CD14-positive monocyte (primary cell): ENCODE results near the gene TAOK1. TPM values are rescaled to one million over a fixed set of nuclear protein-coding genes. Genes with fewer than 3 reads are reported as not detected.

Experiments
- DNase-seq, 3 donors: peaks; one replicate each; pipeline ENCODE4 v3.0.0-alpha.2; 2011 to 2022
- H2AFZ ChIP-seq: 2 replicates; pipeline ENCODE4 v1.6.0; 2012; ENCODE audit warnings: mild to moderate bottlenecking, low read depth, low read length, inconsistent platforms; ENCODE audit not compliant: insufficient read depth, poor library complexity, severe bottlenecking
- H3K27ac ChIP-seq, 2 donors: 1 replicate in 1 of 2; 2 replicates in 1 of 2; pipeline ENCODE4 v1.5.1; 2012 to 2013; ENCODE audit warnings: low read length in 2 of 2, control low read depth in 1 of 2, inconsistent platforms in 1 of 2, low read depth in 1 of 2, mild to moderate bottlenecking in 1 of 2
- H3K27me3 ChIP-seq, 2 donors: one replicate each; pipeline versions ENCODE4 v1.6.0 to v1.6.1; 2011 to 2013; ENCODE audit warnings: low read length in 2 of 2; ENCODE audit not compliant: control insufficient read depth in 2 of 2, insufficient read depth in 2 of 2
- H3K36me3 ChIP-seq, 2 donors: replicated peaks in 1 of 2; 1 replicate in 1 of 2; 2 replicates in 1 of 2; pipeline versions ENCODE4 v1.5.1 to v1.6.1; 2012 to 2013; ENCODE audit warnings: low read length in 2 of 2, control low read depth in 1 of 2, inconsistent platforms in 1 of 2, mild to moderate bottlenecking in 1 of 2; ENCODE audit not compliant: insufficient read depth in 2 of 2, control insufficient read depth in 1 of 2
- H3K4me1 ChIP-seq, 2 donors: 1 replicate in 1 of 2; 2 replicates in 1 of 2; pipeline versions ENCODE4 v1.5.1 to v1.6.1; 2012 to 2013; ENCODE audit warnings: low read length in 2 of 2, control low read depth in 1 of 2, inconsistent platforms in 1 of 2, mild to moderate bottlenecking in 1 of 2, moderate library complexity in 1 of 2; ENCODE audit not compliant: insufficient read depth in 2 of 2, control insufficient read depth in 1 of 2
- H3K4me2 ChIP-seq: replicated peaks from 2 replicates; pipeline ENCODE3; 2012; ENCODE audit warnings: low read length, moderate library complexity, mild to moderate bottlenecking; ENCODE audit not compliant: poor library complexity, severe bottlenecking; ENCODE audit errors: extremely low read depth
- H3K4me3 ChIP-seq, 3 experiments: fragments of 200-600 bp in 1 of 3; sonication (generic) in 1 of 3; replicated peaks in 1 of 3; 1 replicate in 2 of 3; 2 replicates in 1 of 3; pipeline ENCODE4 v1.5.1; 2011 to 2013; ENCODE audit warnings: low read length in 3 of 3, mild to moderate bottlenecking in 3 of 3, control low read depth in 2 of 3, low read depth in 2 of 3, inconsistent platforms in 1 of 3, moderate library complexity in 1 of 3
- H3K79me2 ChIP-seq: 2 replicates; pipeline ENCODE4 v1.6.0; 2012; ENCODE audit warnings: mild to moderate bottlenecking, control low read depth, inconsistent platforms, low read length, moderate library complexity; ENCODE audit not compliant: insufficient read depth
- H3K9ac ChIP-seq: 2 replicates; pipeline ENCODE4 v1.6.0; 2017; ENCODE audit warnings: low read length, mild to moderate bottlenecking; ENCODE audit not compliant: insufficient read depth, poor library complexity, severe bottlenecking
- H3K9me3 ChIP-seq, 2 donors: replicated peaks in 1 of 2; 1 replicate in 1 of 2; 2 replicates in 1 of 2; pipeline versions ENCODE4 v1.5.1 to v1.6.1; 2012 to 2013; ENCODE audit warnings: low read length in 2 of 2, control low read depth in 1 of 2; ENCODE audit not compliant: control insufficient read depth in 1 of 2, insufficient read depth in 1 of 2
- H4K20me1 ChIP-seq: 2 replicates; pipeline ENCODE4 v1.6.0; 2012; ENCODE audit warnings: mild to moderate bottlenecking, low read length, control low read depth, moderate library complexity; ENCODE audit not compliant: insufficient read depth
- H3K27ac Mint-ChIP-seq, 7 donors: one replicate each; pipeline ENCODE4 v1.8.0; 2020; ENCODE audit warnings: mild to moderate bottlenecking in 7 of 7, mixed read lengths in 7 of 7, moderate library complexity in 6 of 7, inconsistent platforms in 2 of 7
- H3K27me3 Mint-ChIP-seq, 3 donors: one replicate each; pipeline ENCODE4 v1.8.0; 2021 to 2022; ENCODE audit warnings: low read depth in 3 of 3, mild to moderate bottlenecking in 3 of 3, mixed read lengths in 3 of 3, moderate library complexity in 3 of 3, inconsistent platforms in 1 of 3
- H3K36me3 Mint-ChIP-seq, 2 donors: one replicate each; pipeline ENCODE4 v1.8.0; 2020; ENCODE audit warnings: mixed read lengths in 2 of 2, inconsistent platforms in 1 of 2, mild to moderate bottlenecking in 1 of 2
- H3K4me1 Mint-ChIP-seq: one replicate; pipeline ENCODE4 v1.8.0; 2020; ENCODE audit warnings: mild to moderate bottlenecking, mixed read lengths
- H3K4me3 Mint-ChIP-seq, 2 donors: one replicate each; pipeline ENCODE4 v1.8.0; 2020; ENCODE audit warnings: mild to moderate bottlenecking in 2 of 2, mixed read lengths in 2 of 2, moderate library complexity in 1 of 2
- H3K9me3 Mint-ChIP-seq, 7 donors: one replicate each; pipeline ENCODE4 v1.8.0; 2020 to 2022; ENCODE audit warnings: mixed read lengths in 7 of 7, mild to moderate bottlenecking in 6 of 7, moderate library complexity in 6 of 7, inconsistent platforms in 2 of 7
- WGBS: methylation state at CpG from one replicate; pipeline ENCODE4 v1.1.5; 2013; ENCODE audit warnings: missing lambda C conversion rate; ENCODE audit not compliant: insufficient coverage; 5-methylcytosine and 5-hydroxymethylcytosine counted together
- intact Hi-C, 2 donors: fragments of 100-400 bp; cut with micrococcal nuclease; formaldehyde crosslinking; loops; one replicate each; pipeline versions ENCODE4 v1.15.0 to v1.15.1; 2023
- polyA plus RNA-seq, 3 donors: library from polyadenylated mRNA; depleted of rRNA in 1 of 3; unstranded in 2 of 3; stranded (reverse) in 1 of 3; fragments of 300-500 nt in 2 of 3; fragments of >200 nt in 1 of 3; fragmentation: Illumina TruSeq in 2 of 3; gene quantifications; 1 replicate in 2 of 3; 2 replicates in 1 of 3; pipeline ENCODE4 v1.2.3, GENCODE V29; 2012 to 2021
- TF ChIP-seq, protein P1 (sequence below): fragments of 200-600 bp; IDR thresholded peaks from one replicate; pipeline ENCODE4 v1.8.0; 2022; ENCODE audit warnings: antibody characterized with exemption, mild to moderate bottlenecking

The TAOK1 gene
- polyA plus RNA-seq, 3 donors: 2.4 to 13.9 (median 4.8) TPM

GRCh38 chr17:29526322-29526721 lies 136.2 kb downstream of the TAOK1 start:
- H3K36me3 Mint-ChIP-seq: peaks cover 52 to 91% of the 10 kb centered on the region in 2 donors
- intact Hi-C loops: no loop called here
- DNase-seq: no peak
- no peak overlapping the region for H2AFZ ChIP-seq
- H3K4me3 ChIP-seq: no peak overlapping the region
- H3K27me3 ChIP-seq: no peaks in the 10 kb centered on the region
- H4K20me1 ChIP-seq: peaks cover 56% of the 10 kb centered on the region
- H3K4me3 Mint-ChIP-seq: no peak overlapping the region
- H3K4me1 ChIP-seq: no peaks in the 10 kb centered on the region
- no peak overlapping the region for H3K27ac ChIP-seq
- peaks cover 0 to 3% (median 0%) of the 10 kb centered on the region in 7 donors for H3K9me3 Mint-ChIP-seq
- H3K36me3 ChIP-seq: peaks cover 66 to 97% of the 10 kb centered on the region in 2 donors
- TF ChIP-seq, protein P1, sequence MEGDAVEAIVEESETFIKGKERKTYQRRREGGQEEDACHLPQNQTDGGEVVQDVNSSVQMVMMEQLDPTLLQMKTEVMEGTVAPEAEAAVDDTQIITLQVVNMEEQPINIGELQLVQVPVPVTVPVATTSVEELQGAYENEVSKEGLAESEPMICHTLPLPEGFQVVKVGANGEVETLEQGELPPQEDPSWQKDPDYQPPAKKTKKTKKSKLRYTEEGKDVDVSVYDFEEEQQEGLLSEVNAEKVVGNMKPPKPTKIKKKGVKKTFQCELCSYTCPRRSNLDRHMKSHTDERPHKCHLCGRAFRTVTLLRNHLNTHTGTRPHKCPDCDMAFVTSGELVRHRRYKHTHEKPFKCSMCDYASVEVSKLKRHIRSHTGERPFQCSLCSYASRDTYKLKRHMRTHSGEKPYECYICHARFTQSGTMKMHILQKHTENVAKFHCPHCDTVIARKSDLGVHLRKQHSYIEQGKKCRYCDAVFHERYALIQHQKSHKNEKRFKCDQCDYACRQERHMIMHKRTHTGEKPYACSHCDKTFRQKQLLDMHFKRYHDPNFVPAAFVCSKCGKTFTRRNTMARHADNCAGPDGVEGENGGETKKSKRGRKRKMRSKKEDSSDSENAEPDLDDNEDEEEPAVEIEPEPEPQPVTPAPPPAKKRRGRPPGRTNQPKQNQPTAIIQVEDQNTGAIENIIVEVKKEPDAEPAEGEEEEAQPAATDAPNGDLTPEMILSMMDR: no peak
- H3K4me2 ChIP-seq: no peak overlapping the region
- H3K9me3 ChIP-seq: no peaks in the 10 kb centered on the region
- H3K27ac Mint-ChIP-seq: no peak overlapping the region
- no CpG with 5 or more reads among the region's 3 CpGs for WGBS
- H3K79me2 ChIP-seq: no peaks in the 10 kb centered on the region
- no peaks in the 10 kb centered on the region for H3K27me3 Mint-ChIP-seq
- H3K9ac ChIP-seq: no peak overlapping the region
- H3K4me1 Mint-ChIP-seq: no peaks in the 10 kb centered on the region

GRCh38 chr17:29533976-29534375 lies 143.8 kb downstream of the TAOK1 start:
- Mint-ChIP-seq H3K36me3 (peaks cover 42 to 80% of the 10 kb centered on the region in 2 donors), H3K27ac (no peak overlapping the region)
- 100% methylated on average over 2 of the region's 8 CpGs for WGBS

More at GRCh38 chr17:29533976-29534375, 143.8 kb downstream of the TAOK1 start:
- H3K9me3 Mint-ChIP-seq: peaks cover 0 to 3% (median 0%) of the 10 kb centered on the region in 7 donors
- Histone ChIP-seq H3K27ac (no peak overlapping the region), H4K20me1 (peaks cover 26% of the 10 kb centered on the region), H3K9ac (no peak overlapping the region), H3K79me2 (no peaks in the 10 kb centered on the region), H3K36me3 (peaks cover 60 to 85% of the 10 kb centered on the region in 2 donors), H2AFZ (no peak overlapping the region), H3K9me3 (no peaks in the 10 kb centered on the region), H3K4me3 (no peak overlapping the region), H3K27me3 (no peaks in the 10 kb centered on the region), H3K4me2 (no peak overlapping the region), H3K4me1 (no peaks in the 10 kb centered on the region)
- H3K4me1 Mint-ChIP-seq: no peaks in the 10 kb centered on the region
- TF ChIP-seq, protein P1: no peak
- intact Hi-C loops: no loop called here
- H3K4me3 Mint-ChIP-seq: no peak overlapping the region
- H3K27me3 Mint-ChIP-seq: peaks cover 0 to 2% (median 0%) of the 10 kb centered on the region in 3 donors
- no peak for DNase-seq
